Cardiac fibroblast (primary cell): Measurements from ENCODE around the gene TBL1Y.

ENCODE experiments used
- DNase-seq, 2 donors: peaks; one replicate each; pipeline versions ENCODE4 v3.0.0 to v3.0.0-alpha.2; 2010; ENCODE audit warnings: low read depth in 2 of 2
- H3K4me3 ChIP-seq, 2 donors: replicated peaks in 1 of 2; 1 replicate in 1 of 2; 2 replicates in 1 of 2; pipeline ENCODE4 v1.5.1; 2011; ENCODE audit warnings: low read depth in 2 of 2, low read length in 2 of 2, mild to moderate bottlenecking in 2 of 2, moderate library complexity in 1 of 2
- TF ChIP-seq, protein P1 (sequence below): IDR thresholded peaks from one replicate; pipeline ENCODE4 v1.5.1; 2011; ENCODE audit warnings: low read depth, mild to moderate bottlenecking, low read length, inconsistent platforms

Gene TBL1Y

GRCh38 chrY:6911253-6911881 is 870 bp downstream of the TBL1Y start, which contains the start of gene AMELY:
AMELY (minus strand) TSS chrY:6911752; CDS start chrY:6872608, 39,144 bp downstream.
- no peak for DNase-seq
- no peak within 1 kb of the TSS for H3K4me3 ChIP-seq
- TF ChIP-seq, protein P1, sequence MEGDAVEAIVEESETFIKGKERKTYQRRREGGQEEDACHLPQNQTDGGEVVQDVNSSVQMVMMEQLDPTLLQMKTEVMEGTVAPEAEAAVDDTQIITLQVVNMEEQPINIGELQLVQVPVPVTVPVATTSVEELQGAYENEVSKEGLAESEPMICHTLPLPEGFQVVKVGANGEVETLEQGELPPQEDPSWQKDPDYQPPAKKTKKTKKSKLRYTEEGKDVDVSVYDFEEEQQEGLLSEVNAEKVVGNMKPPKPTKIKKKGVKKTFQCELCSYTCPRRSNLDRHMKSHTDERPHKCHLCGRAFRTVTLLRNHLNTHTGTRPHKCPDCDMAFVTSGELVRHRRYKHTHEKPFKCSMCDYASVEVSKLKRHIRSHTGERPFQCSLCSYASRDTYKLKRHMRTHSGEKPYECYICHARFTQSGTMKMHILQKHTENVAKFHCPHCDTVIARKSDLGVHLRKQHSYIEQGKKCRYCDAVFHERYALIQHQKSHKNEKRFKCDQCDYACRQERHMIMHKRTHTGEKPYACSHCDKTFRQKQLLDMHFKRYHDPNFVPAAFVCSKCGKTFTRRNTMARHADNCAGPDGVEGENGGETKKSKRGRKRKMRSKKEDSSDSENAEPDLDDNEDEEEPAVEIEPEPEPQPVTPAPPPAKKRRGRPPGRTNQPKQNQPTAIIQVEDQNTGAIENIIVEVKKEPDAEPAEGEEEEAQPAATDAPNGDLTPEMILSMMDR = no peak

- TF ChIP-seq, protein P1 = no peak
- no peak for DNase-seq
- H3K4me3 ChIP-seq = no peak overlapping the region
These were observed 2.9 kb downstream of the TBL1Y start for GRCh38 chrY:6913362-6913761.

DNA sequence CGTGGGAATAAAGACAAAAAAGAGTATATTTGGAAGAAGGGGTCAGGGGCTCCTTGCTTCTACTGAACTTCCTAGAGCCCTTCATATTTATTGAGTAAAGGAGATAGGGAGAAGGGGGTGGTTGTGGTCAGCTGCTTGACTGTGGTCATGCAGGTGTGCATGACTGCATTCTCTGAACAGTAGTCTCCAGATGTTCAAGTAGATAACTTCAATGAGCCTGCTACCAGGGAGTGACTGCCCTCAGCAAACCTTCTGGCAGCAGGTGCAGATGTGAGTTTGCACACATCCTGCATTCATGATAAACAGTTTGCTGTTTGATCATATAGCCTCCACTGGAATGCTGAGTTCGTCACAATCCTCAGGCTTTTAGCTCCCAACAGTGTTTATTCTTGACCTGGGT is 10.6 kb downstream of the TBL1Y start:
- TF ChIP-seq, protein P1 = no peak
- H3K4me3 ChIP-seq = no peak overlapping the region
- DNase-seq = no peak

- TF ChIP-seq, protein P1 = no peak
- H3K4me3 ChIP-seq = no peak overlapping the region
- no peak for DNase-seq
These were observed 17.8 kb downstream of the TBL1Y start for GRCh38 chrY:6928265-6928664.

DNA sequence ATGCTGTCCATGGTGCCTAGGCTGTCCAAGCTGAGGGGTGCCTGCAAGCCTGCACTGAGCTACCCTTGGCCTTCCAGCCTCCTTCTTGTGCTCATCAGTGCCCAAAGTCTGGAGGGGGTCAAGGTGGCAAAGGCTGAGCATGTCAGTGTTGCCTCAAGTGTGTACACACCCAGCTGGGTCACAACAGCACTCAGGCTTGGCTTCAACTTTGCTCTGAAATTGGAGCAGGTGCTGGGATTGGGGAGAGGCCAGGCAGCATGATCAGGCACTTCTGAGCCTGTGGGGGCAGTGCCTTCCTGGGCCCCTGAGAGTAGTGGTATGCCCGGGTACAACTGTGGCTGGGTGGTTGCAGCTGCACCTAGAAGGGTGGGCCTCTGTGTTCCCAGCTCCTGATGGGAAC is 18.7 kb downstream of the TBL1Y start:
- no peak for DNase-seq
- TF ChIP-seq, protein P1 = no peak
- no peak overlapping the region for H3K4me3 ChIP-seq

DNA sequence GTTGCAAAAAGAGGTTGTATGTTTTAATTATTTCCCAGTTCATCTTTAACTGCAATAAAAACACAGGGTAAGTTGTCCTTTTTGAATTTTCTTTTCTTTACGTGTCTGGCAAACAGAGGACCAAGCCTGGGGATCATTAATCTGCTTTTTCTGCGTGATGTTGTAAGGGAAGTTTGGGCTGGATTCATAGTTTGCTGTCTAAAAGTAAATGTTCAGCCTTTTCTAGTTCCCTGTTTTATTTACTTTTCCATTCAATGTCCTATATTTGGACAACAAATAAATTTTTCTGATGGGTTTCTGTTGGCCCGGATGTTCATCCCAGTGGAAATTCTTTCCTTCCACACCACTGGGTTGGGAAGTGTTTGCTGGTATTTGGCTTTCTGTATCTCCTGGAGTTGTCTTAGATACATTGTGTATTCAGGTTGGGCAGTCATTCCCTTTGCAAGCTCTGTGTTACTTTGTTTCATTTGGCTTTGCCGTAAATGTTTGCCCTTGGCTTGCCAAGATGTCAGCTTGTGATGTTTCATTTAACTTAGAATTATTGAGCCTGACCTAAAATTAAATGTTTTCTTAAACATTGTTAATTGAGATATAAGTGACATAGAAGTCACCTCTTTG is 21.4 kb downstream of the TBL1Y start:
- no peak overlapping the region for H3K4me3 ChIP-seq
- TF ChIP-seq, protein P1 = no peak
- no peak for DNase-seq
